ENCODE data around the gene IL1RAPL1. TPM values are rescaled to one million over a fixed set of nuclear protein-coding genes. Genes with fewer than 3 reads are reported as not detected.

The IL1RAPL1 gene
- total RNA-seq, 1 donor from 2014 or later, result not detected

GRCh38 chrX:29275928-29276327 is 688.7 kb downstream of the IL1RAPL1 start:
- H3K4me3 ChIP-seq (ENCODE audit: low read depth, low read length), result no peak overlapping the region
- no peak for DNase-seq (ENCODE audit: low read depth)
- TF ChIP-seq CTCF (conservative IDR thresholded peaks at IDR 0.05; ENCODE audit: low read depth, low read length), result no peak

- H3K4me3 ChIP-seq (ENCODE audit: low read depth, low read length), result no peak overlapping the region
- DNase-seq (ENCODE audit: low read depth), result no peak
- TF ChIP-seq CTCF (conservative IDR thresholded peaks at IDR 0.05; ENCODE audit: low read depth, low read length), result no peak
These were observed 694.0 kb downstream of the IL1RAPL1 start for GRCh38 chrX:29281078-29281742.

GRCh38 chrX:29285664-29286063 is 698.4 kb downstream of the IL1RAPL1 start:
- no peak for DNase-seq (ENCODE audit: low read depth)
- H3K4me3 ChIP-seq (ENCODE audit: low read depth, low read length), result no peak overlapping the region
- no peak for TF ChIP-seq CTCF (conservative IDR thresholded peaks at IDR 0.05; ENCODE audit: low read depth, low read length)

GRCh38 chrX:29295987-29296680 is 708.9 kb downstream of the IL1RAPL1 start:
- DNase-seq (ENCODE audit: low read depth), result no peak
- no peak for TF ChIP-seq CTCF (conservative IDR thresholded peaks at IDR 0.05; ENCODE audit: low read depth, low read length)
- no peak overlapping the region for H3K4me3 ChIP-seq (ENCODE audit: low read depth, low read length)

- DNase-seq (ENCODE audit: low read depth), result no peak
- TF ChIP-seq CTCF (conservative IDR thresholded peaks at IDR 0.05; ENCODE audit: low read depth, low read length), result no peak
These were observed 710.0 kb downstream of the IL1RAPL1 start for GRCh38 chrX:29297171-29297800.

GRCh38 chrX:29299684-29300083 is 712.4 kb downstream of the IL1RAPL1 start:
- TF ChIP-seq CTCF (conservative IDR thresholded peaks at IDR 0.05; ENCODE audit: low read depth, low read length), result no peak
- no peak for DNase-seq (ENCODE audit: low read depth)
- no peak overlapping the region for H3K4me3 ChIP-seq (ENCODE audit: low read depth, low read length)

More at GRCh38 chrX:29297171-29297800, 710.0 kb downstream of the IL1RAPL1 start:
- no peak overlapping the region for H3K4me3 ChIP-seq (ENCODE audit: low read depth, low read length)

All from epithelial cell of proximal tubule (primary cell).